HG02943 (cell line): ENCODE data around the gene WDR36.
A peak's percentile ranks its signal among the peaks of the same experiment; 100 is the strongest.
"Not testable (repeated sequence)": the region's sequence is repeated elsewhere in the genome, so short reads cannot be mapped to it uniquely, and the experiment has no call there.

ENCODE experiments used
- ATAC-seq: cut with Tn5 transposase; IDR thresholded peaks from one replicate; pipeline ENCODE4 v1.9.1; 2021; ENCODE audit warnings: mild to moderate bottlenecking, low read depth, moderate library complexity; ENCODE audit not compliant: unreplicated experiment

Gene WDR36

GRCh38 chr5:111134087-111134486 is 41.9 kb downstream of the WDR36 start:
- no peak for ATAC-seq

DNA sequence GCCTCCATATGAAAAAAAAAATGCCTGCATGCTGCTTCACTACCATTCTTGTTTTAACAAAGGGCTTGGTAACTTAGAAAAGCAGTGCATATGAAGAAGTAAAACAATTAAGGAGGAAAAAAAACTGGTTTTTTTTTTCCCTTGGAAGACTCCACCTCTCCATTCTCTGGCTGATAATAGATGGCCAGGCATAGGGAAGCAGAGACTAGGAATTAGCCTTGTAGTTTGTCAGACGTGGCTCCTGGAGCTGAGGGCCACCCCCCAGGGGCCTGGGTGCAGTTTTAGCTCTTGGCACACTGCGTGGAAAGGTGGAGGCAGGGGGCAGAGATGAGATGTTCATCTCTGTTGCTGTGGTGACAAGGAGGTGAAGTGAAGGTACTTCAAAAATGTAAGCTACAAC is 42.7 kb downstream of the WDR36 start:
- ATAC-seq = no peak

DNA sequence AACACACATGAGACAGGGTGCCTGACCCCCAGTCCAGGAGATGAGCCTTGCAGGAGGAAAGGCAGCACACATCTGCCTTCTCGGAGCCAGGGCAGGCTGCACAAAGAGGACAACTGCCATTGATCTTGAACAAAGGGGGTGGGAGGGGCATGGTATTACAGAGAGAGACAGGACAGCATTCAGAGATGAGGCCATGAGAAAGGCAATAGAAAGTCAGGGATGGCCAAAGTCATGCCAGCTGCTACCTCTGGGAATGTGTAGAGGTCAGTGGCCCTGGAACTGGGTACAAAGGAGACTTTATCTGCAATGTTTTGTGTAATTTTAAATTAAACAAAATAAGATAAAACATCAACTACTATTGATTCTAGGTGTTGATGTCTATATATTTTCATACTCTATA is 43.2 kb downstream of the WDR36 start:
- no peak for ATAC-seq

- no peak for ATAC-seq
Observed at GRCh38 chr5:111135946-111136345, 43.8 kb downstream of the WDR36 start.

- ATAC-seq = no peak
Observed at GRCh38 chr5:111138096-111138495, 45.9 kb downstream of the WDR36 start.

- ATAC-seq = not testable (repeated sequence)
Observed at GRCh38 chr5:111141471-111141870, 49.3 kb downstream of the WDR36 start.

DNA sequence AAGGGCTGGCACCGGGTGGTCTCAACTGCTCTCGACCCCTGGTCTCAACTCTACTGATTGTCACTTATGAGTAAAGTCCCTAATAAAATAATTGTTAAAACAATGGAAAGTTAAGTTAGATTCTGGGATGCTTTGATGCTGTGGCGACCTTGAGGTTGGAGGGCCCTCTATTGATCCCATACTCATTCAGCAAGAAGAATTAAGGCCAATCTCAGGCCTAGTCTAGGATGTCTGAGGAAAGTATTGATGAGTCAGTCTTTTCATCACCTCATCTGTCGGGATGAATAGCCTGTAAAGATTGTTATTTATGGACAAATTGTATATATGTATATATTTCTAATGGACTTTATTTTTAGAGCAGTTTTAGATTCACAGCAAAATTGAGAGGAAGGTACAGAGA is 50.8 kb downstream of the WDR36 start:
- no peak for ATAC-seq

GRCh38 chr5:111143910-111144309 is 51.8 kb downstream of the WDR36 start:
- peak; percentile 35 for ATAC-seq

DNA sequence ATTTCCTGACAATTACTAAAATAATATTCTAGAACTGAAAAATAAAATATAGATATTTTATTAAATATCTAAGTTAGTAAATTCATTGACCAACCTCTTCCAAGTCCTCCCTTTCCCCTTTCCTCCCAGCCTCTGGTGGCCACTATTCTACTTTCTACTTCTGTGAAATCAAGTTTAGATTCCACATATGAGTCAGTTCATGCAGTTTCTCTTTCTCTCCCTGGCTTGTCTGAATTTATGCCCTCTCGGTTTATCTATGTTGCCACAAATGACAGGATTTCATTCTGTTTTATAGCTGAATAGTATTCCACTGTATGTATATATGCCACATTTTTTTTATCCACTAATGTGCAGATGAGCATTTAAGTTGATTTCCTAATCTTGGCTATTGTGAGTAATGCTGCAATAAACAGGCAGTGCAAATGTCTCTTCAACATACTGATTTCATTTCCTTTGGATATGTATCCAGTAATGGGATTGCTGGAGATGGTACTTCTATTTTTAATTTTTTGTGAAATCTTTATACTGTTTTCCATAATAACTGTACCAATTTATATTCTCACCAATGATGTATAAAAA is 52.3 kb downstream of the WDR36 start:
- ATAC-seq = peak; percentile 90

DNA sequence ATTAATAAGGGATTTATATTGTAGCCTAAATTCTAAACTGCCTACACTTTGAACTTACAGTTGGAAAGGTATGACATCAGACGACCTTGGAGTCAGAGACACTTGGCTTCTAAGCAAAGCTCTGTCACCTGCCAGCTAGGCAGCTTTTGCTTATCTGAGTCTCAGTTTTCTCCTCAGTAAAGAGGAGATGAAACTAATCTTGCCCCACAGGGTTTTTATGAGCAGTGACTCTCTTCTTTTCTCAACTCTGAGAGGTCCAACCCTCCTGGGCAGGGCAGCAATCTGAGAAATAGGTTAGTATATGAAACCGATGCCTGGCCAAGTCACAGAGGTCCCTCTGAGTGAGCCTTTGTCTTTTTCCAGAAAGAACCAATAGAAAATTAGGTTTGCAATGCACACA is 53.9 kb downstream of the WDR36 start:
- no peak for ATAC-seq

DNA sequence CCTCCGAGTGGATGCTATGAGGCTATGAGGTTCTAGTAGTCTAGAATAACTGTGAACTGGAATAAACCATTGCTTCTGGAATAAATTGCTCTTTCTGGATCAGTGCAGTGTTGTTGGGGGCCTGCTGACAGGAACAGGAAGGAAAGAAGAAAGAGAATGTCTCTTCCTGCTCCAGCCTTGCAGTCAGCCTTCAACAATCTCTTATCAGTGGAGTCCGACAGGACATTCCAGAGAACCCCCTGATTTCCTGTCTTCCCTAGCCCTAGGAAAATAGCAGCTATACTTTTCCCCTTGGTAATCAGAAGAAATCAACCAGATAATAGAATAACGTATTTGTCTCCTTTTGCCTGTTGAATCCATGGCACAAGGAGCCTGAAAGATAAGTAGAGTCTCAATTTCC is 55.4 kb downstream of the WDR36 start:
- ATAC-seq = no peak

- ATAC-seq = no peak
Observed at GRCh38 chr5:111151998-111152397, 59.9 kb downstream of the WDR36 start.

DNA sequence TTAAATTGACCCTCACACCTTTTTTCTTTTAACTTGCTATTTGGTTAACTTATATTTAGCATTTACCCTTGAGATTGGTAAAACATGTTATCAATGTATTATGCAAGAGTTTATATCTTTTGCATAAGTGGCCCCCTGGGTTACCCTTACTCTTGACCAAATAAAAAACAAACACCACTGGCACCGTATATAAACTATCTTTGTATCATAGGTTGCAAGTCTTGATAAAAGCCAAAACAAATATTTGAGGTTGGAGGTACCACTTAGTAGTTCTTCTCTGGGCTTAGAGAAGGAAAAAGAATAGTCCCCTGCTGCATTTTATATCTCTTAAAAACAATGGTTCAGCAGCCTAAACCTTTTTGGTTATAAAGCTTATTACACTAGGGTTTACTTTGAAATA is 61.3 kb downstream of the WDR36 start:
- no peak for ATAC-seq

GRCh38 chr5:111153945-111154344 is 61.8 kb downstream of the WDR36 start:
- no peak for ATAC-seq

GRCh38 chr5:111158105-111158744 is 66.1 kb downstream of the WDR36 start:
- no peak for ATAC-seq

DNA sequence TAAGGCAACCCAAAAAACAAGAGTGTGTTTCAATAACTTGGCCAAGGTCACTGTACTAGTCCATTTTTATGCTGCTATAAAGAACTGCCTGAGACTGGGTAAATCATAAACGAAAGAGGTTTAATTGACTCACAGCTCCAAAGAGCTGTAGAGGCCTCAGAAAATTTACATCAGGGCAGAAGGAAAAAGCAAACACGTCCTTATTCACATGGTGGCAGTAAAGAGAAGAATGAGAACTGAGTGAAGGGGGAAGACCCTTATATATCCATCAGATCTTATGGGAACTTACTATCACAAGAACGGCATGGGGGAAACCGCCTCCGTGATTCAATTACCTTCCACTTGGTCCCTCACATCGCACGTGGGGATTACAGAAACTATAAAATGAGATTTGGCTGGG is 67.7 kb downstream of the WDR36 start:
- no peak for ATAC-seq

DNA sequence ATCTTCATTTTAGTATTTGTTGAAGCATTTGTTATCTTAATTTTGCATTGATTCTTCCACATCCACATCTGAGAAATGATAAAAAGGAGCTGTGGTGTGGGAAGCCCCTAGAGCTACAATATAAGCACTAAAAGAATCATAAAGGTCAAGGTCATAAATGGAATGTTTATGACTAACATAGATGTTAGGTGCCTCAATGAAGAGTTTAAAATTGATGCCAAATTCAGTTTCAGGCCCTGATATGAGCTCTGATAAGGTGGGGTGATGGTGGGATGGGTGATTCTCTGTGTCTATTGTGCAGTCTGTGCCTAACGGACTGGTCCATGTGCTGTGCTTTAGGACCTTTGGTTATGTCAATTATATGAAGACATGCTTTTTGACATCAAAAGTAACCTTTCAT is 70.9 kb downstream of the WDR36 start:
- ATAC-seq = no peak

GRCh38 chr5:111165058-111165457 is 72.9 kb downstream of the WDR36 start:
- no peak for ATAC-seq

- ATAC-seq = no peak
Observed at GRCh38 chr5:111167551-111167950, 75.4 kb downstream of the WDR36 start.

DNA sequence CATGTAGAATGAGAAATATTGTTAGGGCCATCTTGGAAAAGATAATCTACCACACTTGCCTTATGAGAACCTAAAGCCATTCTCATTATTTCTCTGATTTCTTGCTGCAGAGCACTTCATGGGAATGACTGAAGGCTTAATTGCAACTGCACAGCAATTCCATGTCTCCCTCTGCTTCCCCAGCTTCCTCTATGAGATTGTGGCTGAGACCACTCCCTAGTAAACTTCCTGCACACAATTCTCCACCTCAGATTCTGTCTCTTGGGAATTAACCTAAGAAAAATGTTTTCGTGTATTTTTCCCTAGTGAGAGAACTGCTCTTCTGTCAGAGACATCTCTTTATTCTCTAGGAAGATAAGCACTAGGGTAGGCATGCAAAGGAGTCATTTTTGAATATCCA is 76.5 kb downstream of the WDR36 start:
- ATAC-seq = no peak

- no peak for ATAC-seq
Observed at GRCh38 chr5:111169269-111169668, 77.1 kb downstream of the WDR36 start.

DNA sequence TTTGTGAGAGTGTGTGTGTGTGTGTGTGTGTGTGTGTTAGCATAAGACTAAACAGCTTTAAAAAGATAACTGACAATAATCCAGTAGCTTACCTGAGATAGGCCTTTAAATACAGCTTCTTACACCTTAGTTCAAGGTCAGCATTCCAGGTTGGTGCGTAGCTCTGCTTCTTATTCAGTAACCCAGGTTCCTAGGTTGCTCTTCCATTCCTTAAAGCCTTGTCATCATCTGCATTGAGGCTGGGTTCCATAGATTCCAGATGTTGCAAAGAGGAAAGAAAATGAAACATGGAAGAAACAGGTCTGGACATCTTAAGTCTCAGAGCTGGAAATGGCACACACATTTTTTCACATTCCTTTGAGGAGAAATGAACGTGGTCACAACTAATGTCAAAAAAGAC is 78.1 kb downstream of the WDR36 start:
- ATAC-seq = no peak

DNA sequence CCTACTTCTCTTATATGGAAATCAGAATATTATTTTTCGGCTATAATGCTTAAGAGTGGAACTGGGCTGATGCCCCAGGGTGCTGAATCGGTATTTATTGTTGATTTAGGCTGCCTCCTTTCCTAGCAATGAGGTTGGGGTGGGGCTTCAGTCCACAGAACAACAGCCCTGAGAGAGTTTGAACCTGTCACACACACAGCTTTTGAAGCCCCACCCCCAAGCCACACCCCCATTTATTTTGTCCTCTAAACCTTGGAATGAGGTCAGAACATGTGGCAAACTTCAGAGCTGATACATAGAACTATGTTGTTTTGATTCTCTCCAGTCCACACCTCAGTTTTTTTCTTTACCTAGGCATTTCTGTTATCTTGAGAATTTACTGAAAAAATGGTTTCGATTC is 80.4 kb downstream of the WDR36 start:
- ATAC-seq = no peak
